Measurements from ENCODE around the gene POLDIP3.

DNA sequence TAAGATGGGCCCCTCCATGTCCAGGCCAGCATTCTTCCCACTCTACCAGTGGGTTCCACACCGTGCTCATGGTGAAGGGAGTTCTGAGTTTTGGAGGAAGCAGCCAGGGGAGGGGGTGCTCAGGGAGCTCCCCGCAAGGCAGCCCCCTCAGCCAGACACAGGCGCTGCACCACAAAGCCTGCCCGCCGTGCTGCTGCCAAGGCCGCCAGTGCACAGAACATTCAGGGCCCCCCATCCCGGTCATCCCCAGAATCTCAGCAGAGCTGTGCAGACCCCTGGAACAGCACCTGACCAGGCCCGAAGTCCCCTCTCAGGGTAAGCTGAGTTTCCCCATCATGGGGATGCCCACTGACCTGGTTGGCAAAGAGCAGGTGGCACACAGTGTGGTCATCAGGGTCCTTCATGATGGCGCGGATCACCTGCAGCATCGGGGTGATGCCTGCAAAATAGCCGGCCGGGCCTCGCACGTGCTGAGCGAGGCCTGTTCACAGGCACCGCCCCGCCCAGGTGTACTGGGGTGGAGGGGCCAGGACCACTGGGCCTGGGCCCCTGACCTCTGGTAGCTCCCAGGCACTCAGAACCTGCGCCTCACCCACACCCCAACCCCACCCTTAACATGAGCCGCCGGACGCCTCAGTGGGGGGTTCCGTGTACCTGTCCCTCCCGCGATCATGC is 12.4 kb upstream of the POLDIP3 start:
- no peak for TF ChIP-seq EZH2phosphoT487 (IDR thresholded peaks at IDR 0.05; ENCODE audit: insufficient read depth, low read depth)
- no peak for TF ChIP-seq EZH2 (IDR thresholded peaks at IDR 0.05; ENCODE audit: insufficient read depth, poor library complexity, severe bottlenecking)

Measured in GM23248 (cell line).